GM11168 (cell line): ENCODE results near the gene AAMDC.
"Not testable (repeated sequence)": the region's sequence is repeated elsewhere in the genome, so short reads cannot be mapped to it uniquely, and the experiment has no call there.

Experiments
- in situ Hi-C: fragments of 300-500 bp; cut with MboI; formaldehyde crosslinking; loops from one replicate; pipeline ENCODE4 v1.12.0; 2022; ENCODE audit warnings: low sequenced_read_pairs; ENCODE audit not compliant: unreplicated experiment

AAMDC gene

GRCh38 chr11:77819921-77820564 is 901 bp upstream of the AAMDC start:
- in situ Hi-C loops: no loop called here

GRCh38 chr11:77821349-77821851 is 456 bp downstream of the AAMDC start:
- in situ Hi-C loops: no loop called here

DNA sequence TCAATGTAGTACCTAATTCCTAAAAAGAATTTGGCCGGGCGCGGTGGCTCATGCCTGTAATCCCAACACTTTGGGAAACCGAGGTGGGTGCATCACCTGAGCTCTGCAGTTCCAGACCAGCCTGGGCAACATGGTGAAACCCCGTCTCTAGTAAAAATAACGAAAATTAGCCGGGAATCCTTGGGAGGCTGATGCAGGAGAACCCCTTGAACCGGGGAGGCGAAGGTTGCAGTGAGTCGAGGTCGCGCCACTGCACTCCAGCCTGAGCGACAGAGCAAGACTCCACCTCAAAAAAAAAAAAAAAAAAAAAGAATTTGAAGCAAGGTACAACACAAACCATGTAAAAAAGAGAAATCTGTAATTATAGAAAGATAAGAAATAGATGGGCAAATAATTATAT is 1.2 kb downstream of the AAMDC start:
- in situ Hi-C loops: not testable (repeated sequence)

DNA sequence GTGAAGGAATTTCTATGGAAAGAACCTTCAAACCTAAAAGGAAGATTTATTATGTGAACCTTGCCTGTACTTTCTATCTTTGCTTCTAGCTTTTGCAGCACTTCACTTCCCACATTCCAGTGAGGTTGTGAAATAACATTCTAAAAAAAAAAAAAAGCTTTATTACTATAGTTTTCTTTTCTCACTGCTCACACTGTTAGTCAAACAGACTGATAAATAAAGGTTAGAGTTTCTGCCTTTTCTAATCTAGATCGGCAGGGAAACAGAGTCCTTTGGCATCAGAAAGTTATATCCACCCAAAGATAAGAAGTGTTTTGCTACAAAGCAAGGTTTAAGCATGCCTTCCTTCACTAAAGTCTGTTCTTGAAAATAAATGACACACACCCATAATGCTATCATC is 2.8 kb downstream of the AAMDC start:
- in situ Hi-C loops: no loop called here

DNA sequence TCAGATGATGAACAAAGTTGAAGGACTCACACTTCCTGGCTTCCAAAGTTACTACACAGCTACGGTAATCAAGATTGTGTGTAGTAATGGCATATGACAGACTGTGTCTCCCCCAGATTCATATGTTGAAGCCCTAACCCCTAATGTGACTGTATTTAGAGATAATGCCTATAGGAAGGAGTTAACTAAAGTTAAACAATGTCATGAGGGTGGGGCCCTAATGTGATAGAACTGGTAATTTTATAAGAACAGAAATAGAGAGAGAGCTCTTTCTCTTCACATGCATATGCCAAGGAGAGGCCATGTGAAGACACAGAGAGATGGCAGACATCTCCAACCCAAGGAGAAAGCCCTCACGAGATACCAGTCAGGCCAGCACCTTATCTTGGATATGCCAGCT is 8.0 kb downstream of the AAMDC start:
- in situ Hi-C loops: no loop called here

GRCh38 chr11:77833302-77833701 is 12.4 kb downstream of the AAMDC start:
- in situ Hi-C loops: no loop called here

DNA sequence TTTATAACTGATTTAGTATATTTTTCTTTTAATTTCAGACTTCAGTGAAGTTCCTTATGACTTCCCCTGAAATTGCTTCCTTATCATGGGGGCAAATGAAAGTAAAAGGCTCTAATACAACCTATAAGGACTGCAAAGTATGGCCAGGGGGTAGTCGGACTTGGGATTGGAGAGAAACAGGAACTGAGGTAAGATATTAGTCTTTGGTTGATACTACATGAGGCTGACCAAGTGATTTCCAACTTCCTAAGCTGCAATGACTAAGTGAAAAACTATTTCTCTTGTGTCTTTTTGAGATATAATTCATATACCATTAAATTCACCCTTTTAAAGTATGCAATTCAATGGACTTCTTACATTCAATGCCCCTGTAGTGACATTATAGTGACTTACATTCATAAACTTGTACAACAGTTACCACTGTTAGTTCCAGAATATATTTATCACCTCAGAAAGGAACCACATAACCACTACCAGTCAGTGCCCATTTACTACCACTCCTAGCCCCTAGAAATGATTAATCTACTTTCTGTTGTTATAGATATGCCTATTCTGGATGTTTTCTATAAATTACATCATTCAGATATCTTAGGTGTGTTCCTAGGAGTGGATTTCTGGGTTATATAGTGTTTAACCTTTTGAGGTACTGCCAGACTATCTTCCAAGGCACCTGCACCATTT is 21.6 kb downstream of the AAMDC start:
- in situ Hi-C loops: no loop called here

GRCh38 chr11:77843700-77844099 is 22.8 kb downstream of the AAMDC start:
- in situ Hi-C loops: not testable (repeated sequence)

DNA sequence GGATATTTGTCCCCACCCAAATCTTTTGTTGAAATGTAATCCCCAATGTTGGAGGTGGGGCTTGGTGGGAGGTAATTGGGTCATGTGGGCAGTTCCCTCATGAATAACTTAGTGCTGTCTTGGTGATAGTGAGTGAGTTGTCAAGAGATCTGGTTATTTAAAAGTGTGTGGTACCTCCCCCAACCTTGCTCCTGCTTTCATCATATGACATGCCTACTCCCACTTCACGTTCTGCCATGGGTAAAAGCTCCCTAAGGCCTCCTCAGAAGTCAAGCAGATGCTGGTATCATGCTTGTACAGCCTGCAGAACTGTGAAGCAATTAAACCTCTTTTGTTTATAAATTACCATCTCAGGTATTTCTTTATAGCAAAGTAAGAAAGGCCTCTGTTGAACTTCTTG is 30.6 kb downstream of the AAMDC start:
- in situ Hi-C loops: no loop called here

GRCh38 chr11:77854838-77855237 is 33.9 kb downstream of the AAMDC start:
- in situ Hi-C loops: no loop called here

GRCh38 chr11:77857906-77858457 is 37.0 kb downstream of the AAMDC start:
- in situ Hi-C loops: not testable (repeated sequence)

DNA sequence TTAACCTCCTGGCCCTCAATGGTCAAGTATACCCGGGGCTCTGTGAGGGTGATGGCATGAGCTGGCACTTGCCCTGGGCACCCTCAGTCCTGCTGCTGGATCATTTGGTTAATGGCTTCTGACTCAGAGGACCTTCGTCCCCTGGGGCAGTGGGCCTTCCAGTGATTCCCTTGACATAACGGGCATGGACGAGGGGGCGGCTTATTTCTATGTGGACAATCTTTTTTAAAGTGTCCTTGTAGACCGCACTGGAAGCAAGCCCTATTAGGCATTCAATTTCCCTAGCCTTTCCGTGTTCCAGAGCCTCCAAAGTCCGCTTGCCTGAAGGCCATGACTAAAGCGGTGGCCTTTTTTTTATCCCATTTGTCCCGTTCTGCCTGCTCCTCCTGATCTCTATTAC is 40.5 kb downstream of the AAMDC start:
- in situ Hi-C loops: not testable (repeated sequence)

- in situ Hi-C loops: no loop called here
Measured at GRCh38 chr11:77865805-77866204, 44.9 kb downstream of the AAMDC start.

DNA sequence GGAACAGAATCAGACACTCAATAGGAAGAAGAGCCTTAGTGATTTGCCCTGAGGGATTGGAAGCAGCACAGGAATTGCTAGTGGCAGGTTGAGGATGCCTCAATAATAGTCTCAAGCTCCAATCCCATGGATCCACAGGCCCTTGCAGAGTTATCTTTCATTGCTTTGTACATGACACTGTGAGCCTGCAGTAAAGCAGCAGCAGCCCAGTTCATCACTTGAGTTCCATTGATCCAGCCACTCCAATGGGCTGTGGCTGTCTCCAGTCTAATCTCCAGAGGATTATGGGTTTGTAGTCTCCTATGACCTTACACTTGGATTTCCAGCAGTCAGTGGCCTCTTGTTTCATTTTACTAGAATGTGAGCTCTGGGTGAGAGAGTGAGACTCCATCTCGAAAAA is 45.4 kb downstream of the AAMDC start:
- in situ Hi-C loops: no loop called here

- in situ Hi-C loops: no loop called here
Measured at GRCh38 chr11:77868744-77869143, 47.8 kb downstream of the AAMDC start.

DNA sequence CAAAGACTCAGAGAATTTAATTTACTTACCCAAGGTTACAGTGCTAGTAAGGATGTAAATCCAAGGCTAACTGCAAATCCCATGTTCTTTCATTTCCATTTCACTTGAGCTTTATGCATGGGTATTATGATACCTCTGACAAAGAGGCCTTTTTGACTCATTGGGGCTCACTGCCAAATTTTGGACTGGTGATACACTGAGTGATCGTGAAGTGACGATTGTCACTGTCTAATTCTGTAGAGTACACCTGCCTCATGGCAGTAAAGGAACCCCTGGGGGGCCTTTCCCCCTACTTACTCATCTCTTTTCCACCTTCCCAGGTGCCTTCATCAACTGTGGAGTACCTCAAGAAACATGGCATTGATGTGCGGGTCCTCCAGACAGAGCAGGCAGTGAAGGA is 50.9 kb downstream of the AAMDC start:
- in situ Hi-C loops: no loop called here

DNA sequence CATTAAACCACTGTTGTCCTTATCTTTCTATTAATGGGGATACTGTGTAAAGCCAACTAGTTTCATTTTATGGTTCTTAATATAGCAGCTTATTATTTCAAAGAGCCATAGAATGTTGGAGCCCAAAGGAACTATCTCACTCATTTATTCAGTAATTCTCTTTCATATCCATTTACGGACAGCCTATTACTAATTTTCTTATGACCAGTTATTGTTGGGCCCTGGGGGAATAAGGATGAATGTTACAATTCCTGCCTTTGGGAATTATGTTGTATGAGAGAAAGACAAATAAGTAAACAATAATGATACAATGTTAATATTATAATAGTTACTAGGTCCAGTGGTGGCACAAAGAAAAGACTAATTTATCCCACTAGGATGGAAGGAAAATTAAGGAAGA is 52.4 kb downstream of the AAMDC start:
- in situ Hi-C loops: no loop called here

- in situ Hi-C loops: no loop called here
Measured at GRCh38 chr11:77874206-77874605, 53.3 kb downstream of the AAMDC start.

DNA sequence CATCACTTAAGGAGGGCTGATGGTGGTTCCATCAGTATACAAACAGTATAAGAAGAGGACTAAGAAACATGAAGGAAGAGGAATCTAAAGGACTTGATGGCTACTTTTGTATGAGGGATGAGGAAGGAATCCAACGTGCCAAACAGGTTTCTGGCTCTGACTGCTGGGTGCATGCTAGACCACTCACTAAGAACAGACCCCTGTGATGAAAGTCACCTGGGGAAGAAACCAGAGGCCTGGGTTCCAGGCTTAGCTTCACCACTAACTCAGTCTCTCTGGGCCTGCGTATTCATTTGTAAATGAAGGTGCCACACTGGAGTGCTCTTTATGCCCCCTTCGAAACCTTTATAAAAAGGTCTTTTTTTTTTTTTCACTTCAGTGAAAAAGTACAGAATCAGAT is 55.1 kb downstream of the AAMDC start:
- in situ Hi-C loops: no loop called here

DNA sequence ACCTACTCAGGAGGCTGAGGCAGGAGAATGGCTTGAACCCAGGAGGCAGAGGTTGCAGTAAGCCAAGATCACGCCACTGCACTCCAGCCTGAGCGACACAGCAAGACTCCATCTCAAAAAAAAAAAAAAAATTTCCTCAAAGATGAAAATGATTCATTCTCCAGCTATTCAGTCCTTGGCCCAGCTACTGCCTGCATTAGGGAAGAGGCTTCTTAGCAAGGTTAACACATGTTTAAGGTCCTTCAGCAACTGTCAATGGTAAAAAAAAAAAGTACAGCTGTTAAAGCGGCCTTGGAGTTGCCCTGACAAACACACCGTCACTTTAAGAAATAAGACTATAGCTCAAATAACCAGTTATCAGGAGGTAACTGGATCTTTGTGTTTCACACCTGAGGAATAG is 57.3 kb downstream of the AAMDC start:
- in situ Hi-C loops: not testable (repeated sequence)

DNA sequence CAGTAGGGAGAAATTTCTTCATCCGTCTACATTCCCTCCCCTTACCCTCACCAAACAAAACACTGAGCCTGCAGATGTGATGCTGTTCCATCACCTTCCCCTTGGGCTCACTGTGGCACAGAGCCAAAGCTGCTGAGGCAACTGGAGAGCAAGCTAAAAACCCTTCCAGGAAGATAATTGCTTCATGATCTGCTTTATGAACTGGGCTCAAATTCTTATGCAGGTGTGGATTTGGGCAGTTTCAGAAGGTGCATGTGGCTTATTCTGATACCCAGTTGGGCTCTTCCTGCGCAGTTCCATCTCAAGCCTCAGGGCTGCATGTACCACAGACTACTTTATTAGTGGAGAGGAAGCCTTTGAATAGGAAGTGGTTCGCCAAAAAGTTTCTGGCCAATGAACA is 58.3 kb downstream of the AAMDC start:
- in situ Hi-C loops: no loop called here

GRCh38 chr11:77882396-77882795 is 61.5 kb downstream of the AAMDC start:
- in situ Hi-C loops: no loop called here
